ENCODE measurements around the gene RAI1.
"Not testable (repeated sequence)": the region's sequence is repeated elsewhere in the genome, so short reads cannot be mapped to it uniquely, and the experiment has no call there.

RAI1 gene

DNA sequence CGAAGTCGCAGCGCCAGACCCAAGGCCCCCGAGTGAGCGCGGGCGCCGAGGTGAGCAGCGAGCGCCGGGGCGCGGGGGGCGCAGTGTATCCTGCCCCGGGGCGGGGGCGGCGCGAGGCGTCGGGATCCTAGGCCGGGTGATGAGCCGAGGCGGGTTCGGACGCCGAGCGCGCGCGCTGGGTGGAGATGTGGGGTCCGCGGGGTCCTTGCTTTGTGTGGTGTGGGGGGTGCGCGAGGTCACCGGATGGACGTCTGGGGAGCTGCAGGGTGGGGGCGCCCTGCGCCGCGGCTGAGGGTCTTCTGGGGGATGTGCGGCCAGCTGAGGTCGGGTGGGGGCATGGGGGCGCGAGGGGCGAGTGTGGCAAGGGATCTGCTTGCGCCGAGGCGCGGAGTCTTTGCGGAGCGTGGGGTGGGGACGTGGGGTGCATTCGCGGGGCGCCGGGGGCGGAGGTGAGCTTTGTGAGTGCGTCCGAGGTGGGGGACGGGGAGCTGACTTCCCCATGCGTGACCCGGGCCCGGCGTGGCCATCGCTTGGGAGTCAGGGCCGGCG is 560 bp downstream of the RAI1 start:
- DNase-seq: no peak

DNA sequence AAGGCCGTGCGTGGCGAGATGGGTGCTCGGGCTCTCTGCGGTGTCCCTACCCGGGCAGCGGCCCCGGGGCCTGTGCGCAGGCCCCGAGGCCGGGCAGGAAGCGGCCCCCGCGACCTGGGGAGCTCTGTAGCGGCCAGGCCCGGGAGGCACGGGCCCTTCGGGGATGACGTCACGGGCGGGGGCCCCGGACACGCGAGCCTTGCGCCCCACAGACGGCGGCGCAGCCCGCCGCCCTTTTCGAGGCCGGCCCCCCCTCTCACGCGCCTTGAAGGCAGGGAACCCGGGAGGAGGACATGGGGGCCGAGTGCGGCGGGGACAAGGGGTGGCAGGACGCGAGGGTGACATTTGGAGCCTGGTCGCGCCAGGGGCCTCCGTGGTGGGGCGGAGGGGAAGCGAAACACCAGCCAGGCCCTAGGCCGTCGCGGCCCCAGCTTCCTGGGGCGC is 1.1 kb downstream of the RAI1 start:
- no peak for DNase-seq

DNA sequence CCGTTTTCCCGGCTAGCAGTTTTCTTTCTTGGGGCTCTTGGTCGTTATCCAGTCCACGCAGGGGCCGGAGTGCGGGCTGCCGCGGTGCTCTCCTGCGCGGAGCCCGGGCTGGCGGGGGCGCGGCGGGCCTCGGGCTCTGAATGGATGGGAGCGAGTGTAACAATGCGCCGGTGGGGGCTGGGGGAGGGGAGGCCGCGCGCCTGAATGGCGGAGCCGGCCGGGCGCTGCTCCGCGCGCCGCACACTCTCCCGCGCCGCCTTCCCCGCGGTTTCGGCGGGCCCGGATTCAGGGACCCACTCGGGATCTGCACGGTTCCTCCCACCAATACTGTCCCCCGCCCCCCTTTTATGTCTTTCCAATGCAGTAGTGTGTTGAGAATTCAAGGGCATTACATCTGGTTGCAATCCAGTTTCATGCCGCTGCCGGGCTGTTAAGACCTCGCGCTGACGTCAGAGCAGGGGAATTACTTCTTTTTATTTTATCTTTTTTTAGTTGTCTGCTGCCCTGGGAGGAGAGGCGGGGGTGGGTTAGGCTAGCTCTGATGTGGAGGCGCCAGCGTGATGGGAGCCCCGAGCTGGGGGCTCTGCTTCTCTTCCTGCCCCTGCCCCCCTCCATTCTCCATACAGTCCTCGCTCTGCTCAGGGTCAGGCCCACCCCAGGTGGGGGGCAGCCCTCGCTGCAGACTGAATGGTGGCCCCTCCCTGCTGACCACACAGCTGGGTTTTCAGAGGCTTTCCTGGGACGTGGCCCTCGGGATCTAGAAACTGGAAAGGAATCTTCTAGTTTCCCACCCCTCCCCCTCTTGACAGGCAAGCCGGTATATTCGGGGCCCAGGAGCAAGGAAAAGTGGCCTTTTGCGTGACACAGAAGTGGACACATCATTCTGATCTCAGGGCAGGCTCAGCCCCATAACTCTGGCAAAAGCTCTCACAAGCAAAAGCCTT is 1.8 kb downstream of the RAI1 start:
- no peak for DNase-seq

GRCh38 chr17:17683710-17684365 is 2.6 kb downstream of the RAI1 start:
- DNase-seq: no peak

GRCh38 chr17:17684906-17685774 is 3.9 kb downstream of the RAI1 start:
- DNase-seq: no peak

- DNase-seq: no peak
Observed at GRCh38 chr17:17685775-17686291, 4.6 kb downstream of the RAI1 start.

DNA sequence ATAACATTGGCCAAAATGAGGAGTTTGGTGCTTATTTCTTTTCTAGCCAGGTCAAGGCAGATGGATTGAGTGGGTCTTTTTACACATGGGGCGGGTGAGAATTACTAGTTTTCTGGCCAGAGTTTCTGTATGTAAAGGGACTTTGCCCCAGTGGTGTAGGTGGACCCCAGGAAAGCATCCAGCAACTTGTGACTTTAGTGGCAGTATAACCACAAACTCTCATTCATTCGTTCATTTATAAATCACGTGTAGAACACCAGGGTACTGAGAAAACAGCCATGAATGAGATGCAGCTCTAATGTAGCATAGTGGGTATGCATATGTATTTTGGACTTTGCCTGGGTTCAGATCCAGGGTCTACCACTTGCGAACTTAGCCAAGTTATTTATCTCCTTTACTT is 8.1 kb downstream of the RAI1 start:
- DNase-seq: no peak

DNA sequence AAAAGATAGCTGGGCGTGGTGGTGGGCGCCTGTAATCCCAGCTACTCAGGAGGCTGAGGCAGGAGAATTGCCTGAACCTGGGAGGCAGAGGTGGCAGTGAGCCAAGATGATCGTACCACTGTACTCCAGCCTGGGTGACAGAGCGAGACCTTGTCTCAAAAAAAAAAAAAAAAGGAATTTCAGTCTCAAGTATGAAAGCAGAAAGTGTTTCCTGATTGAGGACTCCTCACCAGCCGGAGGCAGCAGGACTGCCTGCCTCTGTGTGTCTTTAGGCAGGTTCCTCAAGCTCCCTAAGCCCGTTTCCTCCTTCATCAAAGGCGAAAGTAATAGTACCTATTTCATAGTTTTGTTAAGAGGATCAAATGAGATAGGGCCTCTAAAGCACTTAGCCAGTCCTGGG is 9.0 kb downstream of the RAI1 start:
- not testable (repeated sequence) for DNase-seq

- no peak for DNase-seq
Observed at GRCh38 chr17:17691468-17692263, 10.4 kb downstream of the RAI1 start.

GRCh38 chr17:17692353-17693252 is 11.3 kb downstream of the RAI1 start:
- no peak for DNase-seq

DNA sequence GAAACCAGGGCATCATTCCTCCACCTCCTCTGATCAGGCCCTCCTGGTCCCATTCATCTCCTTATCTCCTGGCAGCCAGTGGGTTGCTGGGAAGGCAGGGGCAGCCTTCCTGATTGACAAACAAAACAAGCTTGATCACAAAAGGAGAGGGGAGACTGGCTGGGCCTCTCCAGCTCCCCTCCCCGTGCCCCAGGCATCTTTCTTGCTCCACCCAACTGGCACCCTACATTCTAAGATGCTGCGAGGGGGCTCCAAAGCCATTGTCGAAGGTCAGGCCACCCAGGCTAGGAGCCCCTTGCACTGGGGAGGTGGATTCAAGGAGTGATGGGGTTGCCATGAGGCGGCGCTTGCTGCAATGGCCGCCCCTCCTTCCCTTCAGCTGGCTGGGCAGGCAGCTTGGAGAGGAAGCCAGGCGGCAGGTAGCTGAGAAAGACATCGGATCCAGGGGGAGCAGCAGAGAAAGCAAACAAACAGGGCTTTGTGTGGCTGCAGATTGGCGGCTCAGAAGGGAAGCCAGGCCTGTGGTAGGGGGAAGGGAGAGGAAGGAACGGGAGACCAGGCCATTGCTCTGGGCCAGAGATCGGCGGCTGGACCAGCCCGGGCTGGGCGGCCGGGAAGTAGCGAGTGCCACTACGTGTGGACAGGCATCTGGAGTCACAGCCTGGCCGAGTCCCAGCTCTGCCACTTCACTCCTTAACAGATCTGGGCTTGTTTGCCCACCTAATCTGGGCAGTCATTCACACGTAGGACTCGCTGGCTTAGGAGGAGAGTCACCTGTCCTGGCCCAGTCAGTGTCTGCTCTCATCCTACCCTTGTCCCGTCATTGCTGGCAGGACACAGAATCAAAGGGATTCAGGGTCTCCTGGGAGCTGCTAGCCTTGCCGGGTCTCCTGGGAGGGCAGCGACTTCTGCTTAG is 12.3 kb downstream of the RAI1 start:
- DNase-seq: no peak

DNA sequence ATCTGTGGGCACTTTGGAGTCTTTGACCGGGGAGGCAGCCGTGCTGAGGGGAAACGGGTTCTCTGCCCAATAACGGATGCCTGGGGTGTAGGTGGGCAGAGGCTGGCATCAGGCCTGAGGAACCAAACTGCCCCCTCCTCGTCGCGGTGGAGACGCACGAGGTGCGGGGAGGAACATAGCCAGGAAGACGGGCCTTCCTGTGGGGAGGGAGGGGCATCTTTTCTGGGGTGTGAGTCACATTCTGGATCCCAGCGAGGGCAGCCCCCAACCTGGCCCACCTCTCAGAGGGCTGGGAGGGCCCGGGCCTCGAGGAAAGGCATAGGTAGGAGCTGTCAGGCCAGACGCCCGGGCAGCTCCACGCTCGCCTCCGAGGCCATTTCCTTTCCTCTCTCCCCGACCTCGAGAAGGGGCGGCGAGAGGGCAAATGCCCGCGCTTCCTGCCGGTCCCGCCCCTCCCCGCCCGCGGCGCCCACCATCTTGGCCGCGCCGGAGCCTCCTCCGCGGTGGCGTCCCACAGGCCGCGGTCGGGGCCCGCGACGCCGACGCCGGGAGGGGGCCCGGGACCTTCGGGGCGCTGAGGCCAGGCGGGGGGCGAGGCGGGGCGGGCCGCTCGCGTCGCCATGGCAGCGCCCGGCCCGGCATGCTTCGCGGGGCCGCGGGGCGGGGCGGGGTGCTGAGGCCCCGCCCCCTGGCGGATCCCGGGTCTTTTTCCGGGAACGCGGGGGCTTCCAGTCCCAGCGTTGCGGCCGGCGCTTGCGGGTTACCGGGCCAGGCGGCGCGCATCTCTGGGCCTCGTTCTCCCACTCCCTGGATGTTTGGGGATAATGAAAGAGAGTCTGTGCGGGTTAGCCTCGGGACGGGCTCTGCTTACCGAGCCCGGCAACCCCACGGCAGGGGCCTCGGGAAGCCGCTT is 13.2 kb downstream of the RAI1 start:
- DNase-seq: no peak

- DNase-seq: no peak
Observed at GRCh38 chr17:17696085-17696484, 14.8 kb downstream of the RAI1 start.

DNA sequence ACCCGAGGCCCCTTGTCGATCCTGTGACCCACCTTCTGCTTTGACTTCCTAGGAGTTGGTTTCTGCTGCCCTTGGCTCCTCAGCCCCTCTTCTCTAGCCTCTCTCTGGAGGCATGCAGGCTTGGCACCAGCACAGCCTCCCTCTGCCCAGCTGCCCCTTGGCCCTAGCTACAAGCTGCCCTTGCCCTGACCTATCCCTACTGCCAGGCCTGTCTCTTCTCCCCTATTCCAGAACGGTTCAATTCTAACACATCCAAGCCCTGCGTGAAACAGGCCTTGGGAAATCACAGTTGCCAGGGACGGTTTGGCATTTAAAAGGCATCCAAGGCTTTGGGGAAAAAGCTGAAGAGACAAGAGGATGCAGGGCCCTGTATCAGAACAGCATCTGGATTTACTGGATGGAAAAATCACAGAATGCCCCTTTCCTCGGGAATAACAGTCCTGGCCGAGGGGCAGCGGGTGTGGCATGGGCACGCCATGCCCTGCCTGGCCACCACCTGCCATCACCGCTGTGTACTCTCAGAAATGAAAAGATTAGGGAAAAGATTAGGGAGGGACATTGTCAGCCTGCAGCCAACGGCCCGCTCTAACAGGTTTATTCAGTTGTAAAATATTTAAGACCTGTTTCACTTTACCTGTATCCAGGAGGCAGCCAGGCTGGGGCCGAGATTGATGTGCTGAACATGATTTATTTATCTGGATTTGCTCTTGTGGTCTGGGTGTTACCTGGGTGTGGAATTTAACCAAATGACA is 15.8 kb downstream of the RAI1 start:
- no peak for DNase-seq

DNA sequence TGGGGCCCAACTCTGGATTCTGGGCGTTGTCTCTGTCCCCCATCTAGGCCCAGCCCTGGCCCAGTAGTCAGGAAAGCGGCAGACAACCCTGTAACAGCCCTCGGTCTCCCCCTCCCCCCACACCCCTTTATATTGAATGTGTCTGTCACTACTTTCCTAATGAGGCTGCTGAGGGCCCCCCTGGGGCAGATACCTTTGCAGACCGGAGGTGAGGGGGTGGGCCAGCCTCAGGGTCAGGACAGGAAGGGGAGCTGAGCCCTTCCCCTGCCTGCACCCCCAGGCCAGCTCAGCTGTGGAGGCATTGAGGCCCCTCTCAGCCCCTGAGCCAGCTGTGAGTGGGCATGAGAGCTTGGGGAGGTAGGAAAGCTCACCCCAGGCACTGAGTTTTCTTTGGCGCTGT is 17.1 kb downstream of the RAI1 start:
- no peak for DNase-seq

DNA sequence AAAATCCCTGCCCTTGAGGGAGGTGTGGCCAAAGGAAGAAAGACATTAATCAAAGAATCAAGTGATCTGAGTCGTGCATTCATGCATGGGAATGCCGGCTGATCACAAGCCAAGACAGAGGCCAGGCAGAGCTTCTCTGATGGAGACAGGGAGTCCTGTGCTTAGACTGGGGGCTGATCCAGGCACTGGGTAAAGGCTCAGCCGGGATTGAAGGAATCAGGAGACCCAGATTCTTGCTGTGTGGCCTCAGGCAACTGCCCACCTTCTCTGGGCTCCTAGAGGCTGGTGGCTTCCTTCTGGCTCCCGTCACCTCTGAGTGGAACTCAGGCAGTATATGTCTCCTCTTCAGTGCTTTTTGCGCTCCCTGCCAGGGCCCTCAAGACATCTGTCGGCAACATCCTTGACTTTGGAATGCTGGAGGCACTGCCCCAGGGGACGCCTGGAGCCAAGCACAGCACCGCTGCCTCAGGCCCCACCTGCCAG is 17.7 kb downstream of the RAI1 start:
- no peak for DNase-seq

- DNase-seq: no peak
Observed at GRCh38 chr17:17699491-17699890, 18.2 kb downstream of the RAI1 start.

All from NCI-H187 treated with DMSO at 0.1 percent for 48 hours (cell line).